ENCODE measurements around the gene SPAG5.

DNA sequence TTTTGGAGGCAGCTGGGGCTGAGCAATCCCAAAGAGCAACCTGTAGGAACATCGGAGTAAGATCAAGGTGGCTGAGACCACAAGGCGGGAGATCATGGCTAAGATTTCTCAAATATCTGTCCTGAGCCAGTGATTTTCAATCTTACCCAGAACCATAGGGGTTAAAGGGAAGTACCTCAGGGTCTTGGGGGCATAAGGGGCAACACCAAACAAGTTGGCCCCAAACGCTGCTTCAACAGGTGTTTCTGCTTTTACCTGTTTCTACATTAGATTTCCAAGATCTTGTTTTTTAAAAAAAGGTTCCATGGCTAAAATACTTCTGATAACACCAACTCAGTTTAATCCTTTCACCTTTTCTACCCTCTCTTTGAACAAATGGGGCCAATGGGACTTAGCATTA lies 43.8 kb downstream of the SPAG5 start:
- no peak for TF ChIP-seq POLR2A (IDR thresholded peaks at IDR 0.05; ENCODE audit: low read depth, low read length)
- TF ChIP-seq POLR2AphosphoS5 (IDR thresholded peaks at IDR 0.05; ENCODE audit: low read depth, low read length) = no peak

Measured in GM12892 (cell line).